ENCODE data around the gene SRPX2. TPM values are rescaled to one million over a fixed set of nuclear protein-coding genes. Genes with fewer than 3 reads are reported as not detected.

The SRPX2 gene
- total RNA-seq, 1 donor from 2014 or later = 7.7 TPM

DNA sequence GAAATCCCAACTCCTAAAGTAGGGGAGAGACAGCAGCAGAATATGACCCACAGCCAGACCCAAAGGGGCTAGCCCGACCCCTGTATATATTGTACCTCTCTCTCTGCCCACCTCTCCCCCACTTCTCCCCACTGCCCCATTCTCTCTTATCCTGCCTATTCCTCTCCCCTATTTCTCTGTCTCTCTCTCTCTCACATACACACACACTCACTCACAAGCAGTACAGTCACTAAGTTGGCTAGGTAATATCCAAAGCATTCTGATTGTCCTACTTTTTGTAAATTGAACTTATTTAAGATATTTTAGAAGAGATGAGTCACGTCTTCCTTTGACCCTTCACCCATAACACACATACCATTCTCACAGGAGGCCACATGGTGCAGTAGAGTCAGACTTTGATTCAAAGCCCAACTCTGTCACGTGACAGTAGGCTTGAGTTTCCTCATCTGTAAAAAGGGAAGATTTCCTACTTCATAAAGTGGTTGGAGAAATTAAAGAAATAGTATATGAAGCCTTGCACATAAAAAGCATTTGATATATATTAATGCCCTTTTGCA is 29.5 kb downstream of the SRPX2 start:
- TF ChIP-seq, protein P1, sequence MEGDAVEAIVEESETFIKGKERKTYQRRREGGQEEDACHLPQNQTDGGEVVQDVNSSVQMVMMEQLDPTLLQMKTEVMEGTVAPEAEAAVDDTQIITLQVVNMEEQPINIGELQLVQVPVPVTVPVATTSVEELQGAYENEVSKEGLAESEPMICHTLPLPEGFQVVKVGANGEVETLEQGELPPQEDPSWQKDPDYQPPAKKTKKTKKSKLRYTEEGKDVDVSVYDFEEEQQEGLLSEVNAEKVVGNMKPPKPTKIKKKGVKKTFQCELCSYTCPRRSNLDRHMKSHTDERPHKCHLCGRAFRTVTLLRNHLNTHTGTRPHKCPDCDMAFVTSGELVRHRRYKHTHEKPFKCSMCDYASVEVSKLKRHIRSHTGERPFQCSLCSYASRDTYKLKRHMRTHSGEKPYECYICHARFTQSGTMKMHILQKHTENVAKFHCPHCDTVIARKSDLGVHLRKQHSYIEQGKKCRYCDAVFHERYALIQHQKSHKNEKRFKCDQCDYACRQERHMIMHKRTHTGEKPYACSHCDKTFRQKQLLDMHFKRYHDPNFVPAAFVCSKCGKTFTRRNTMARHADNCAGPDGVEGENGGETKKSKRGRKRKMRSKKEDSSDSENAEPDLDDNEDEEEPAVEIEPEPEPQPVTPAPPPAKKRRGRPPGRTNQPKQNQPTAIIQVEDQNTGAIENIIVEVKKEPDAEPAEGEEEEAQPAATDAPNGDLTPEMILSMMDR (conservative IDR thresholded peaks at IDR 0.05) = no peak
- DNase-seq (ENCODE audit: extremely low spot score, unreplicated experiment) = no peak
- H3K4me3 Mint-ChIP-seq = no peak overlapping the region
- no peak overlapping the region for H3K27ac Mint-ChIP-seq
- peaks cover 2% of the 10 kb centered on the region for H3K36me3 Mint-ChIP-seq
- H3K9me3 Mint-ChIP-seq = no peaks in the 10 kb centered on the region
- no peaks in the 10 kb centered on the region for H3K4me1 Mint-ChIP-seq (ENCODE audit: unreplicated experiment)
- no peaks in the 10 kb centered on the region for H3K27me3 Mint-ChIP-seq

DNA sequence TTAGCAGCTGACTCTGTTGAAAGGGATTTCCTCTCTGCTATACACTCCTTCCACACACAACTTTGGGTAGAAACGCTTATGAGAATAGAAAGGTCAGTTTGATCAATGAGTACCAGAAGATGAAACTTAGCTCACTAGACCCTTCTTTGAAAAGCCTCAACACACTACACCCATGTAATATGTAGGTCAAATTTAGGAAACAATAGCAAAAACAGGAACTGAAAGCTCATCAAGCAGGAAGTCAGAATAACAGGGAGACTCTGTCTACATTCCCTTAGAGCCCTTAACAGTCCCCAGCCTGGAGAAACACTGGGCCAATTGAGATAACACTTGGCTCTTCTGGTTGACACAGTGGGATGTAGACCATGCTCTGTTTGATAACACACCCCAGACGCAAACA is 30.7 kb downstream of the SRPX2 start:
- Mint-ChIP-seq H3K9me3 (no peaks in the 10 kb centered on the region), H3K27ac (no peak overlapping the region), H3K4me1 (ENCODE audit: unreplicated experiment) (no peaks in the 10 kb centered on the region), H3K27me3 (no peaks in the 10 kb centered on the region), H3K4me3 (no peak overlapping the region), H3K36me3 (no peaks in the 10 kb centered on the region)
- no peak for DNase-seq (ENCODE audit: extremely low spot score, unreplicated experiment)
- TF ChIP-seq, protein P1 (conservative IDR thresholded peaks at IDR 0.05) = no peak

DNA sequence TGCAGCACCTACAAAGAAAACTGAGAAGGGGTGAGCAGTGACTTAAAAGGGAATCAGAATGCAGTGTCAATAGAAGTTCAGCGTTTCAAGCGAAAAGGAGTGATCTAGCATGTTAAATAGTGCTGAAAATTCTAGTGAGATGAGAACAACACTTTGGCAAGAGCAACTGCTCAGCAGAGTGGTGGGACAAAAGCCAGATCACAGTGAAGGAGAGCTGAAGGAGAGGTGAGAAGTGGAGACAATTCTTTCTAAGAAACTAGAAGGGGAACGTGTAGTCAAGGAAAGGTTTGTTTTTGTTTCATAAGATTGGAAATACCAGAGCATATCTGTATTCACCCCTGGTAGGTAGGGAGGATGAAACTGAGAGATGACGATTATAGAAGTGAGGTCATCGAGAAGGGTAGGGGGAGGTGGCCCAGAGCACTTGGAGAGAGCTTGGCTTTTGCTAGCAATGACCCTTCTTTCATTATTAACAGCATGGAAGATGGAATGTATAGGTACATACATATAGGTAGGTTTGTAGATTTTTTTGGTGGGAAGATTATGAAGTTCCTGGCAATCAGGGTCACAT is 33.7 kb downstream of the SRPX2 start:
- Mint-ChIP-seq H3K27me3 (no peaks in the 10 kb centered on the region), H3K4me3 (no peak overlapping the region), H3K4me1 (ENCODE audit: unreplicated experiment) (no peaks in the 10 kb centered on the region), H3K36me3 (no peaks in the 10 kb centered on the region), H3K27ac (no peak overlapping the region), H3K9me3 (no peaks in the 10 kb centered on the region)
- DNase-seq (ENCODE audit: extremely low spot score, unreplicated experiment) = no peak
- TF ChIP-seq, protein P1 (conservative IDR thresholded peaks at IDR 0.05) = no peak

DNA sequence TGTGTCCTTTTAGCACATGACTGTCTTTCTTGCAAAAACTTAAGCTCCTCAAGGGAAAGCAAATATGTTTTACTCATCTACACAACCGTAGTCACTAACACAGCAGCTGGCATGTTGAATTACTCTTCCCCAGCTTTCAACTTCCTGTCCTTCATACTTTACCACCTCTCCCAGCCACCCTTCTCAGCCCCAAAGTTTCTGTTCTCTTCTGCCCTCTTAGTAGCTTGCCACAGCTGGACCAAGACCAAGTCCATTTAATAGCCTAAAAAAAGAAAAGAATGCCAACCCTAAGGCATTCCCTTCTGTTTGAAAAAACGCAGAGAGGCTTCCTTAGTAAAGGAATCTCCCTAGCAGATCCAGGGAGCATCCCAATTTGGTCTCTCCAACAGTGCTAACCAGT is 36.8 kb downstream of the SRPX2 start:
- H3K9me3 Mint-ChIP-seq = no peaks in the 10 kb centered on the region
- H3K4me1 Mint-ChIP-seq (ENCODE audit: unreplicated experiment) = no peaks in the 10 kb centered on the region
- H3K27me3 Mint-ChIP-seq = peaks cover under 1% of the 10 kb centered on the region
- no peak for DNase-seq (ENCODE audit: extremely low spot score, unreplicated experiment)
- H3K27ac Mint-ChIP-seq = no peak overlapping the region
- TF ChIP-seq, protein P1 (conservative IDR thresholded peaks at IDR 0.05) = no peak
- no peaks in the 10 kb centered on the region for H3K36me3 Mint-ChIP-seq
- no peak overlapping the region for H3K4me3 Mint-ChIP-seq

DNA sequence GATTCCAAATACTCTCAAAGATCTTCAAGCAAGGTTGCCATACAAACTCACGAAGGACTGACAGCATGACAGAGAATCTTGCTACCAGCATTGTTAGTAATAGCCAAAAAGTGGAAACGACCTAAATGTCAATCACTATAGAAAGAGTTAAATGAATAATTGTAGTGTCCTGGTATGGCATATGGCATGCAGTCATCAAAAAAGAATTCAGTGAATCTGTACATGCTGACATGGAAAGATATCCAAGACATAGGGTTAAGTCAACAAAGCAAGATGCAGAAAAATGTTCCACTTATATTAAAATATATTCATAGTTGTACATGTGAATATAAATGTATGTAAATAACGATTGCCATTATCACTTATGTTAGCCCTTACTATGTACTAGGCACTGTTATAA is 37.6 kb downstream of the SRPX2 start:
- Mint-ChIP-seq H3K9me3 (no peaks in the 10 kb centered on the region), H3K27ac (no peak overlapping the region), H3K4me1 (ENCODE audit: unreplicated experiment) (no peaks in the 10 kb centered on the region), H3K36me3 (no peaks in the 10 kb centered on the region), H3K4me3 (no peak overlapping the region), H3K27me3 (peaks cover 3% of the 10 kb centered on the region)
- no peak for DNase-seq (ENCODE audit: extremely low spot score, unreplicated experiment)
- TF ChIP-seq, protein P1 (conservative IDR thresholded peaks at IDR 0.05) = no peak

All from type B pancreatic cell (in vitro differentiated cells).